Stimulated activated CD4-positive, alpha-beta T cell treated with anti-CD3 and anti-CD28 coated beads, Interleukin-12 subunit alpha, Interleukin-12 subunit beta, amount 100 ng/mL, for 4 hours (primary cell): ENCODE results near the gene CARMIL3.
A peak's percentile ranks its signal among the peaks of the same experiment; 100 is the strongest.

Experiments
- DNase-seq: peaks from one replicate; pipeline ENCODE4 v3.0.0-alpha.2; 2020

The CARMIL3 gene

GRCh38 chr14:24062216-24062980 lies 10.6 kb downstream of the CARMIL3 start:
- DNase-seq: no peak

DNA sequence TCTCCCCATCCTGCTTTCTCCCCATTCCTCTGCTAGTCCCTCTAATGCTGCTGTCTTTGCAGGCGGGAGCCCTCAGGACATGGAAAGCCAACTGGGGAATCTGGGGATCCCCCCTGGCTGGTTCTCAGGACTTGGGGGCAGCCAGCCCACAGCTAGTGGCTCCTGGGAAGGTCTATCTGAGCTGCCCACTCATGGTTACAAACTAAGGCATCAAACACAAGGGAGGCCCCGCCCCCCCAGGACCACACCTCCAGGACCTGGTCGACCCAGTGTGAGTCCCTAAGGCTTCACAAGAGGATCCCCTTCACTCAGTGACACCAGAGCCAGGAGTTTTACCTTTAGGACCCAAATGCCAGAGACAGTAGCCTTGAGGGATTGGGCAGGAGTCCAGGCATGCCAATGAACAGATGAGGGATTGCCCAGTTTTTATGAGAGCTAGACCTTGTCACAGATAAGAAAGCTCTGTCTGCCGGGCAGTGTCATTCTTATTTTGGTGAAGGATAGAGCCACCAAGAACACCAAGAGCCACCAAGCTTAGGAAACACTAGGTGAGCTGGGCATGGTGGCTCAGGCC lies 11.5 kb downstream of the CARMIL3 start:
- DNase-seq: no peak

- DNase-seq: no peak
Measured at GRCh38 chr14:24064091-24064795, 12.4 kb downstream of the CARMIL3 start.

DNA sequence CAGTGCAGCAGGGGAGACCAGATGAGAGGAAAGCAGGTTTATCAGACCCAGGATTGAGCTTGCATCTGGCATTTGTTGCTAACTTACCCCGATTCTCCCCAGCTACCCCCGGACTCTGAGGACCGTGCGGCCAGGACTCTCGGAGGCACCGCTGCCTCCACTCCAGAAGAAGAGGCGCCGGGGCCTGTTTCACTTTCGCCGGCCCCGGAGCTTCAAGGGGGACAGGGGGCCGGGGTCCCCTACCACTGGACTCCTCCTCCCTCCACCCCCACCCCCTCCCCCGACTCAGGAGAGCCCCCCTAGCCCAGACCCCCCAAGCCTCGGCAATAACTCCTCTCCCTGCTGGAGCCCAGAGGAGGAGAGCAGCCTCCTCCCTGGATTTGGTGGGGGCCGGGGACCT lies 13.0 kb downstream of the CARMIL3 start:
- no peak for DNase-seq

DNA sequence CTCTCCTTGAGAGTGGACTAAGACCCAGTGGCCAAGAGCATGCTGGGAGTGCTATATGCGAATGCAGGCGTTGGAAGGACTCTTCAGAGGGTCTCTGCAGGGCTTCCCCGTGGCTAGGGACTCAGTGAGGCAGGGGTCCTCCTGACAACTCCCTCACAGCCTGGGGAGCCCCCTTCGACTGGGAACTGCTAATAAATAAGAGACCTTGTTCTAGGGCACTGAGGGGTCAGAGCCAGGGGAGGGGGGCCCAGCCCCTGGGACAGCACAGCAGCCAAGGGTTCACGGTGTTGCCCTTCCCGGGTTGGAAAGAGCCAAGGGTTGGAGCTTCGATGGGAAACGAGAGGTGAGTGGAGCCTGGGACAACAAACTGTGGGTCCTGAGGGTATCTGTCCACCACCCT lies 13.6 kb downstream of the CARMIL3 start:
- DNase-seq: no peak

DNA sequence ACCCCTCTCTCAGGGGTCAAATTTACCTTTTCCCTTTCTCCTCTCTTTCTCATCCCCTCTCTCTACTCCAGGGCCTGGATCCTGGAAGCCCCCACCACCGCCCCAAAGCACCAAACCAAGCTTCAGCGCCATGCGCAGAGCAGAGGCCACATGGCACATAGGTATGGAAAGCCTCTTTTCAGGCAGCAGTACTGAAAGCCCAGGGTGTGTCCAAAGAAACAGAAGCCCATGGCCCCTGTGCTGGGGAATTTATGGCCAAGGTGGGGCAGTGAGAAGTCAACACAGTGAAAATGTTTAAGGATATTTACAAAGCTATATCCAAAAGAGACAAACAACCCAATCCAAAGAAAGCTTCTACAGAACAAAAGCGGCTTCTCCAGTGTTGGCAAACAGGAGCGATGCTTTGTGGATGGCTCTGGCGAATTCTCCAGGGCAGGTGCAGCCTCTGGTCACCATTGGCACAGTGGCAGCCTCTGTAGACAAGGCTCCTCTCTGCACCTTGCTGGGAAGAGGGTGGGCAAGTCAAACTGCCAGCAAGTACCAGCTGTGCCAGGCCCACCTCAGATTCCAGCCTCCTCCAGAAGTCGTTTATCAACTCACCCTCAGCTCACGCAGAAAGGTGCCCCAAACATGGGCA lies 14.8 kb downstream of the CARMIL3 start:
- no peak for DNase-seq

DNA sequence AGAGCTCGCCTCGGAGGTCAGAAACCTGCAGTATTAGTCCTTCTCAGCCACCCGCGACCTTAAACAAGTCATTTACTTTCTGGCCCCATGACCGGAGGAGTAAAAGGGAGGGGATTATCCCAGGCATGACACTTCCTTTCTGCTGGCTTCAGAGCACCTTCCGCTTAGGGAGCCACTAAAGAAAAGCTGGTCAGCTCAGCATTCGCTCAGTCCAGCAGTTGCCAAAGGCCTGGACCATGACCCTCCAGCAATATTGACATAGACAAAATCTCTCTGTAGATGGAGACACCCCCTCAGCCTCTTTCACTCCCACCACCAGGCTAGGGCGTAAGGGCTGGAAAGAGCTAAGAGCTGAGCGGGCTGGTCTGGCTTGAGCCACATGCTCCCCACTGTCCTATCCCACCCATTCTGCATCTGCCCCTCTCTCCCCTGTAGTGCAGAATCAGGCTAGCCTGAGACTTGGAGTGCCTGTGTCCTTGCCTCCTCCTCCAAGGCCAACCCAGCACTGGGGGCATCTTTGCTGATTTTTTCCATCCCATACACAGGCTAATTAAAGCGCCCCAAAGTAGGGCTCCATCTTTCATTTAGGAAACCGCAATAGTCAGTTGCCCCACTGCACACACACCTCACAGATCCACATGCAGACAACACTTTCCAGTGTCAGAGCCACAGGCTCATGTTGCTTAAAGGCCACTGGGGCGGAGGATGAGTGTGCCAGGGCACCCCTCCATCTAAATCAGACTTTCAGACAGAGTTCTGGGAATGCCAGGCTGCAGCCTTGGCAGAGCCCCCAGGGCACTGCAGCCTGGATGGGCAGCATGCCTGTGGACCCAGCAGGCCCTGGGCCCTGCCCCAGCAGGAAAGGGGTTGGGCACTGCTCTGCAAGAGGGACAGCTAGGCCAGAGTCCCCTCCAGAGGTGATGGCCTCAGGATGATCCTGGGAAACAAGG lies 15.6 kb downstream of the CARMIL3 start:
- DNase-seq: no peak

- DNase-seq: no peak
Measured at GRCh38 chr14:24068711-24069410, 17.1 kb downstream of the CARMIL3 start.

DNA sequence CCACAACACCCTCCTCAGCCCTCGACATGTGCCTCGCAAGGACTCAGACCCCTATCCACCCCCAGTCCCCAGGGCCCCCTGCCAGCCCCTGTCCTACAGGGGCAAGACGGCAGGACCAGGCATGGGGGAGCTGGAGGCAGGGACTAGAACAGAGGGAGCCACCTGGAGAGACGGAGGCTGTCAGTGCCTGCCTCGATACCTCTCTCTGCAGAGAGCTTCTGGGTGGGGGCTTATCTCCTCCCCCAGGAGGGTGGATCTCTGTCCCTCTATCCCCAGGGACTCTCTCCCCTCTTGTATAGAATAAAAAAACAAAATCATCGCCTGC lies 17.6 kb downstream of the CARMIL3 start:
- no peak for DNase-seq

- DNase-seq: no peak
Measured at GRCh38 chr14:24070285-24071143, 18.7 kb downstream of the CARMIL3 start.

DNA sequence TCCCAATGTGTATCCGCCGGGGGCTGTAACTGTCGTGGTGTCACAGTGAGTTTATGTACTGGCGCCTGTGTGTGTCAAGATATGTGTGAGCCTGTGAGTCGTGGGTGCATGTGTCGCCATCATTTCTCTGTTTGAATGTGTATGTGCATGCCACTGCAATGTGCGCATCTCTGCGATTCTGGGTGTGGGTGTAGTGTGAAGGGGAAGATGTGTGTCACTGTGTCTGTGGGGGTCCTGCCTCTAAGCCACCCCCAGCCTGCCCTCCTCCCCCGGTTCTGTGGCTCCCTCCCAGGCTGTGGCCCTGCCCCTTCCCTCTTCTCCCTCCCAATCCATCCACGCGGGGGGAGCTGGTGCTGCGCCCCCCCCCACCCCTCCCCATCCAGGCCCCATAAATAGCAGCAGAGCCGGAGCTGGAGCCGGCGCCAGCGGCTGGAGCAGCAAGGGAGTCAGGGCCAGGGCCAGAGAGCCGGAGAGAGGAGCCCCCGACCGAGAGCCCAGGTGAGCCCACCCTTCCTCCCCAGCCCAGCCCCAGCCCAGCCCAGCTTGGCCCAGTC lies 19.4 kb downstream of the CARMIL3 start, which contains the start of gene CPNE6:
Gene CPNE6 (plus strand): TSS at position 419 of the 554 bp plus-strand sequence. CDS start 1,375 bp downstream, outside the sequence.
- DNase-seq: peak; percentile 26

- DNase-seq: no peak
Measured at GRCh38 chr14:24071836-24072430, 20.1 kb downstream of the CARMIL3 start.

- no peak for DNase-seq
Measured at GRCh38 chr14:24072436-24072835, 20.6 kb downstream of the CARMIL3 start.

GRCh38 chr14:24072881-24073877 lies 21.4 kb downstream of the CARMIL3 start:
- DNase-seq: no peak

DNA sequence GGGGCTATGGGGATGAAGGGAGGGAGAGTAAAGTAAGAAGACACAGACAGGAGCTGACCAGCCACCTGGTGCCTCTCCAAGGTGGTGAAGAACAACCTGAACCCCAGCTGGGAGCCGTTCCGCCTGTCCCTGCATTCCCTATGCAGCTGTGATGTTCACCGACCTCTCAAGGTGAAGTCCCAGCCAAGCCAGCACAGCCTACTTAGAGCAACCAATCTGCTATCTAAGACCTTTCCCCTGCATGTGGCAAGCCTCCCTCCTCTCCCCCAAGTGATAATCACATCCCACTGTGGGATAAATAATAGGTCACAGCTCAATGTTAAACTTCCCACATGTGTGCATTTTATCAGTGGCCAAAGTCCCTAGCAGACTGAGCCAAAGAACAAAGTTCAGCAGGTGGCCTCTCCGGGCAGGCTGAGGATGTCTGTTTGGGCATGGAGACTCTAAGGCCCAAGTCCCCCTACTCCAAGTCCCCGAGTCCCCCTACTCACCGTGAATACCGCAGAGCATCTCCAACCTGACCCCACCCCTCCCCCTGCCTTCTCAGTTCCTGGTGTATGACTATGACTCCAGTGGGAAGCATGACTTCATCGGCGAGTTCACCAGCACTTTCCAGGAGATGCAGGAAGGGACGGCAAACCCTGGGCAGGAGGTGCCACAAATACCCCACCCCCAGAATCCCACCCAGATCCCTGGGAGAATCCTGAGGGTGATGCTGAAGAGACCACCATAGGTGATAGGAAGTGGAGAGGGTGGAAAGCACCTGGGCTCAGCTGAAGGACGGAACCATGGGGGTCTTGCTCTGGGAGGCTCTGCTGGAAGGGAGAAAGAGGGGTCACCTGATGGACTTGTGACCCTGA lies 23.0 kb downstream of the CARMIL3 start:
- no peak for DNase-seq

DNA sequence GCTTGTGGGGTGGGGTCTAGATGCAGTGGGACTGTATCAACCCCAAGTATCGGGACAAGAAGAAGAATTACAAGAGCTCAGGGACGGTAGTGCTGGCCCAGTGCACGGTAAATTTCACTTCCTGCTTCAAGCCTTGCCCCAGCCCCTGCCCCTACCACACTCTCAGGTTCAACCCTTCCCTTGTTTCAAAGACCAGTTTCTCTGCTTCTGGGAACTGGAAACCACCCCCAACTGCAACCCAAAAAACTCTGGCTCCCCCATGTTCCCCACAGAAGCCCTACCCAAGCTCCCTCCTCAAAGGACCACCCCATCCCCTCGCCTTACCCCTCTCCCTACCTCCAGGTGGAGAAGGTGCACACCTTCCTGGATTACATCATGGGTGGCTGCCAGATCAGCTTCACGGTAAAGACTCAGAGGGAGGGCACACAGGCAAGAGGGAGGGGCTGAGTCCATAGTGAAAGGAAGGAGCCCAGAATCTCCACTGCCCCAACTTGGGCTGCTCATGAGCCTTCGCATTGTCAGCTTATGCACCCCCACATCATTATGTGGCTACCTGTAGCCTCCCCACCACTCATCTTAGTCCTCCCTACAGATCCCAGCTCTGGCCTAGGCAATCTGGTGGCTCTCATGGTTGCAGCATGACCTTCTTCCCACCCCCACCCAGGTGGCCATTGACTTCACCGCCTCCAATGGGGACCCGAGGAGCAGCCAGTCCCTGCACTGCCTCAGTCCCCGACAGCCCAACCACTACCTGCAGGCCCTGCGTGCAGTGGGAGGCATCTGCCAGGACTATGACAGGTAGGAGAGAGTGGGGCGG lies 23.9 kb downstream of the CARMIL3 start:
- DNase-seq: no peak

DNA sequence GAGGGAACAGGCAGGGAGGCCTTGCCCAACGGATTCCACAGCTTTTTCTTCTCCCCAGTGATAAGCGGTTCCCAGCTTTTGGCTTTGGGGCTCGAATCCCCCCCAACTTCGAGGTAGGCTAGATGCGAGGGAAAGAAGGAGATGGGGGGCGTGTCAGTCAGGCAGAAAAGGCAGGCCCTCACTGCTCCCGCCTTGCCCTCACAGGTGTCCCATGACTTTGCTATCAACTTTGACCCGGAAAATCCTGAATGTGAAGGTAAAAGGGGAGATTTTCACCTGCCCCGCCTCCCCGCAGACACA lies 24.4 kb downstream of the CARMIL3 start:
- DNase-seq: no peak
